Thoracic aorta (tissue), 2 donors: Measurements from ENCODE around the gene ZNF524. TPM values are rescaled to one million over a fixed set of nuclear protein-coding genes. Genes with fewer than 3 reads are reported as not detected.

Experiments used
- ATAC-seq: fragments of 150-250 bp; one replicate; pipeline ENCODE4 v1.8.0; 2017; ENCODE audit warnings: low read depth; ENCODE audit not compliant: insufficient number of reproducible peaks, low FRiP score
- DNase-seq: peaks from one replicate; pipeline ENCODE4 v3.0.0-alpha.2; 2020; ENCODE audit warnings: low spot score
- H3K27ac ChIP-seq, 2 donors: fragments of 200-600 bp; sonication (generic); 1 replicate in 1 of 2; 2 replicates in 1 of 2; pipeline ENCODE4 v1.5.1; 2016; ENCODE audit warnings: mild to moderate bottlenecking in 2 of 2, moderate library complexity in 2 of 2
- H3K27me3 ChIP-seq: fragments of 200-600 bp; sonication (generic); replicated peaks from 2 replicates; pipeline ENCODE4 v1.6.0; 2016; ENCODE audit warnings: mild to moderate bottlenecking; ENCODE audit not compliant: insufficient read depth
- H3K36me3 ChIP-seq: fragments of 200-600 bp; sonication (generic); one replicate; pipeline ENCODE4 v1.5.1; 2016
- H3K4me1 ChIP-seq, 2 donors: fragments of 200-600 bp; sonication (generic); 1 replicate in 1 of 2; 2 replicates in 1 of 2; pipeline versions ENCODE4 v1.5.1 to v1.6.0; 2016; ENCODE audit warnings: low read depth in 2 of 2, mild to moderate bottlenecking in 1 of 2; ENCODE audit not compliant: control insufficient read depth in 1 of 2
- H3K4me3 ChIP-seq: fragments of 200-600 bp; sonication (generic); 2 replicates; pipeline ENCODE4 v1.5.1; 2016; ENCODE audit warnings: mild to moderate bottlenecking
- H3K9me3 ChIP-seq: fragments of 200-600 bp; sonication (generic); 2 replicates; pipeline ENCODE4 v1.5.1; 2016
- total RNA-seq, 2 donors: library from RNA; depleted of rRNA; stranded (reverse); fragments of >200 nt; gene quantifications; one replicate each; pipeline versions ENCODE4 v1.1.0 to v1.2.3, GENCODE V29; 2016
- TF ChIP-seq, protein P1 (sequence below): fragments of 200-600 bp; sonication (generic); IDR thresholded peaks from one replicate; pipeline ENCODE4 v1.5.1; 2019; ENCODE audit warnings: antibody characterized with exemption

The ZNF524 gene
- total RNA-seq, 2 donors from 2014 or later = 21.7 to 26.4 TPM

- no peak overlapping the region for H3K4me3 ChIP-seq
- DNase-seq (no peak), ATAC-seq (no peak)
- no peaks in the 10 kb centered on the region for H3K9me3 ChIP-seq
- peaks cover 23 to 33% of the 10 kb centered on the region in 2 donors for H3K4me1 ChIP-seq
- H3K27me3 ChIP-seq = no peaks in the 10 kb centered on the region
- H3K27ac ChIP-seq = no peak overlapping the region
- H3K36me3 ChIP-seq = no peaks in the 10 kb centered on the region
- TF ChIP-seq, protein P1, sequence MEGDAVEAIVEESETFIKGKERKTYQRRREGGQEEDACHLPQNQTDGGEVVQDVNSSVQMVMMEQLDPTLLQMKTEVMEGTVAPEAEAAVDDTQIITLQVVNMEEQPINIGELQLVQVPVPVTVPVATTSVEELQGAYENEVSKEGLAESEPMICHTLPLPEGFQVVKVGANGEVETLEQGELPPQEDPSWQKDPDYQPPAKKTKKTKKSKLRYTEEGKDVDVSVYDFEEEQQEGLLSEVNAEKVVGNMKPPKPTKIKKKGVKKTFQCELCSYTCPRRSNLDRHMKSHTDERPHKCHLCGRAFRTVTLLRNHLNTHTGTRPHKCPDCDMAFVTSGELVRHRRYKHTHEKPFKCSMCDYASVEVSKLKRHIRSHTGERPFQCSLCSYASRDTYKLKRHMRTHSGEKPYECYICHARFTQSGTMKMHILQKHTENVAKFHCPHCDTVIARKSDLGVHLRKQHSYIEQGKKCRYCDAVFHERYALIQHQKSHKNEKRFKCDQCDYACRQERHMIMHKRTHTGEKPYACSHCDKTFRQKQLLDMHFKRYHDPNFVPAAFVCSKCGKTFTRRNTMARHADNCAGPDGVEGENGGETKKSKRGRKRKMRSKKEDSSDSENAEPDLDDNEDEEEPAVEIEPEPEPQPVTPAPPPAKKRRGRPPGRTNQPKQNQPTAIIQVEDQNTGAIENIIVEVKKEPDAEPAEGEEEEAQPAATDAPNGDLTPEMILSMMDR = no peak
Measured at GRCh38 chr19:55650602-55651230, 50.6 kb downstream of the ZNF524 start.

DNA sequence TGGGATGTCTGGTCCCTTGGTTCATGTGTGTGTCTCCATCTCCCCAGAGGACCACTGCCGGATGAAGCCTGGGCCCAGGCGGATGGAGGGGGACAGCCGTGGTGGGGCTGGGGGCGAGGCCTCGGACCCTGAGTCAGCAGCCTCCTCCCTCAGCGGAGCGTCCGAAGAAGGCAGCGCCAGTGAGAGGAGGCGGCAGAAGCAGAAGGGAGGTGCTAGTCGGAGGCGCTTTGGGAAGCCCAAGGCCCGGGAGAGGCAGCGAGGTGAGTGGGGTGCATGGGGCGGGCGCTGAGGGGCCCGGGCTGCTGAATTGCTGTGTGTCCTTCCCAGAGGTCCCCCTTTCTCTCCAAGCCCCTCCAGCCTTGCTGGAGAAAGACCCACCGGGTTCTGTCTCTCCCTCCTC, 51.1 kb downstream of the ZNF524 start:
- no peaks in the 10 kb centered on the region for H3K27me3 ChIP-seq
- H3K27ac ChIP-seq = no peak overlapping the region
- H3K4me3 ChIP-seq = no peak overlapping the region
- ATAC-seq (no peak), DNase-seq (no peak)
- H3K4me1 ChIP-seq = peaks cover 27 to 38% of the 10 kb centered on the region in 2 donors
- H3K36me3 ChIP-seq = no peaks in the 10 kb centered on the region
- H3K9me3 ChIP-seq = no peaks in the 10 kb centered on the region
- TF ChIP-seq, protein P1 = no peak

DNA sequence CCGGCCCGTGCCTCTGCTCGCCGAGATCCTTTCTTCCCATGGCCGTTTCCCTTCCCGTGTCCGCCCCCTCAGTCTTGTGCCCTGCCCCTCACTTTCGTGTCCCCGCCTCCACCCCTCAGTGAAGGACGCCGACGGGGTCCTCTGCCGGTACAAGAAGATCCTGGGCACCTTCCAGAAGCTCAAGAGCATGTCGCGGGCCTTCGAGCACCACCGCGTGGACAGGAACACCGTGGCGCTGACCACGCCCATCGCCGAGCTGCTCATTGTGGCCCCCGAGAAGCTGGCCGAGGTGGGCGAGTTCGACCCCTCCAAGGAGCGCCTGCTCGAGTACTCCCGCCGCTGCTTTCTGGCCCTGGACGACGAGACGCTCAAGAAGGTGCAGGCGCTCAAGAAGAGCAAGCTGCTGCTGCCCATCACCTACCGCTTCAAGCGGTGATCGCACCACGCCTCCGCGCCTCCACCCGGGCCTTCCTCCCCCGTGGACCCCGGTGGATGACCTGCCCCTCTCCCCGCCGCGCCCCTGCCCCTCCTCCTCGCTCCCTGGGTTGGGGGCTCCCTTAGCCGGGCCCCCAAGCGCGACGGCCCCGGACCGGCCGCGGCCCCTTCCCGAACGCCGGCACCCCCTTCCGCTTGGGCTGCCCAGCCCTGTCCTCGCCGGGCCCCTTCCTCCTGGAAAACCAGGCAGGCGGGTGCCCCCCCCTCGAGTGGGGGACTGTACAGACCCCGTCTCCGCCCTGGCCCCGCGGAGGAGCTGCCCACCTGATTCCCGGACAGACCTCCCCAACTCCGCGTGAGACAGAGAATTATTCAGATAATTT, 52.4 kb downstream of the ZNF524 start:
- DNase-seq = no peak
- H3K27me3 ChIP-seq = no peaks in the 10 kb centered on the region
- ATAC-seq = no peak
- H3K9me3 ChIP-seq = no peaks in the 10 kb centered on the region
- H3K4me1 ChIP-seq = peaks cover 33 to 41% of the 10 kb centered on the region in 2 donors
- no peak overlapping the region for H3K4me3 ChIP-seq
- H3K27ac ChIP-seq = peak overlapping the region; percentile 91 to 98
- no peaks in the 10 kb centered on the region for H3K36me3 ChIP-seq
- TF ChIP-seq, protein P1 = no peak

Other genes with a start within 250 kb of the ZNF524 start
- not detected for gene COX6B2, start 245.6 kb upstream of the ZNF524 start, total RNA-seq
- not detected for gene GARIN5B, start 237.0 kb upstream of the ZNF524 start, total RNA-seq
- under 1 TPM in 1 of 2 donors, not detected in 1; 0.92 TPM for gene IL11, start 229.8 kb upstream of the ZNF524 start, total RNA-seq
- not detected for gene TMEM190, start 223.5 kb upstream of the ZNF524 start, total RNA-seq
- 1 to 10 TPM in 1 of 2 donors, not detected in 1; 4.2 TPM for gene TMEM238, start 216.0 kb upstream of the ZNF524 start, total RNA-seq
- 100 to 1,000 TPM; 175 to 274 TPM for gene RPL28, start 214.4 kb upstream of the ZNF524 start, total RNA-seq
- 10 to 100 TPM; 16.3 to 17.9 TPM for gene UBE2S, start 192.5 kb upstream of the ZNF524 start, total RNA-seq
- not detected for gene SHISA7, start 157.0 kb upstream of the ZNF524 start, total RNA-seq
- 10 to 100 TPM; 18.8 to 27.4 TPM for gene ISOC2, start 138.6 kb upstream of the ZNF524 start, total RNA-seq
- not detected for gene C19orf85, start 135.5 kb upstream of the ZNF524 start, total RNA-seq
- gene ZNF628, start 123.7 kb upstream of the ZNF524 start, total RNA-seq = 1 to 10 TPM; 3.5 to 7.2 TPM
- 1 to 10 TPM; 3.4 to 3.8 TPM for gene NAT14, start 115.1 kb upstream of the ZNF524 start, total RNA-seq
- gene SSC5D, start 111.9 kb upstream of the ZNF524 start, total RNA-seq = 10 to 100 TPM in 1 of 2 donors, 1 to 10 TPM in 1; 4.3 to 58.3 TPM
- gene SBK2, start 63.2 kb upstream of the ZNF524 start, total RNA-seq = not detected
- gene SBK3, start 54.7 kb upstream of the ZNF524 start, total RNA-seq = not detected
- gene ZNF579, start 19.4 kb upstream of the ZNF524 start, total RNA-seq = 1 to 10 TPM; 2.4 to 3.9 TPM
- gene FIZ1, start 771 bp upstream of the ZNF524 start, total RNA-seq = 10 to 100 TPM in 1 of 2 donors, 1 to 10 TPM in 1; 9.5 to 17.3 TPM
- gene ZNF865, start 5.4 kb downstream of the ZNF524 start, total RNA-seq = 10 to 100 TPM; 11.9 to 14.5 TPM
- 10 to 100 TPM in 1 of 2 donors, 1 to 10 TPM in 1; 8.5 to 13.0 TPM for gene ZNF784, start 24.3 kb downstream of the ZNF524 start, total RNA-seq
- gene ZNF580, start 40.7 kb downstream of the ZNF524 start, total RNA-seq = 10 to 100 TPM; 46.0 to 65.5 TPM
- gene ZNF581, start 43.4 kb downstream of the ZNF524 start, total RNA-seq = 10 to 100 TPM in 1 of 2 donors, 1 to 10 TPM in 1; 6.7 to 23.8 TPM
- 10 to 100 TPM; 10.5 to 14.8 TPM for gene CCDC106, start 47.9 kb downstream of the ZNF524 start, total RNA-seq
- gene U2AF2, start 54.7 kb downstream of the ZNF524 start, total RNA-seq = 100 to 1,000 TPM in 1 of 2 donors, 10 to 100 TPM in 1; 77.3 to 106 TPM
- 10 to 100 TPM; 91.3 to 93.5 TPM for gene EPN1, start 74.9 kb downstream of the ZNF524 start, total RNA-seq
- gene NLRP9, start 138.1 kb downstream of the ZNF524 start, total RNA-seq = not detected
- gene RFPL4A, start 158.8 kb downstream of the ZNF524 start, total RNA-seq = not detected
- not detected for gene RFPL4AL1, start 168.8 kb downstream of the ZNF524 start, total RNA-seq
- not detected for gene NLRP11, start 231.7 kb downstream of the ZNF524 start, total RNA-seq
- not detected for gene NLRP4, start 236.3 kb downstream of the ZNF524 start, total RNA-seq